ENCODE results near the gene MBD2.

Gene MBD2

GRCh38 chr18:54130631-54131030 lies 93.8 kb downstream of the MBD2 start:
- TF ChIP-seq TEAD4 (IDR thresholded peaks at IDR 0.05) (no peak), FOXM1 (IDR thresholded peaks at IDR 0.05; ENCODE audit: borderline replicate concordance, low read depth) (no peak), NFIC (IDR thresholded peaks at IDR 0.05) (no peak), REST (IDR thresholded peaks at IDR 0.05; ENCODE audit: low read depth) (no peak), ZBTB7A (IDR thresholded peaks at IDR 0.05; ENCODE audit: low read depth) (no peak), TCF12 (IDR thresholded peaks at IDR 0.05; ENCODE audit: low read depth) (no peak), USF1 (IDR thresholded peaks at IDR 0.05) (no peak), TAF1 (IDR thresholded peaks at IDR 0.05; ENCODE audit: low read depth) (no peak), MAX (IDR thresholded peaks at IDR 0.05) (no peak), EP300 (IDR thresholded peaks at IDR 0.05; ENCODE audit: borderline replicate concordance) (no peak), YY1 (IDR thresholded peaks at IDR 0.05; ENCODE audit: low read depth) (no peak), RAD21 (IDR thresholded peaks at IDR 0.05; ENCODE audit: low read depth) (no peak), CREB1 (IDR thresholded peaks at IDR 0.05; ENCODE audit: low read depth) (no peak), EGR1 (IDR thresholded peaks at IDR 0.05) (no peak), CEBPB (IDR thresholded peaks at IDR 0.05) (no peak)

GRCh38 chr18:54130177-54130576 lies 94.3 kb downstream of the MBD2 start:
- no peak for TF ChIP-seq RAD21 (IDR thresholded peaks at IDR 0.05; ENCODE audit: low read depth)
- no peak for TF ChIP-seq EGR1 (IDR thresholded peaks at IDR 0.05)
- no peak for TF ChIP-seq MAX (IDR thresholded peaks at IDR 0.05)
- no peak for TF ChIP-seq TAF1 (IDR thresholded peaks at IDR 0.05; ENCODE audit: low read depth)
- TF ChIP-seq TCF12 (IDR thresholded peaks at IDR 0.05; ENCODE audit: low read depth) = no peak
- TF ChIP-seq NFIC (IDR thresholded peaks at IDR 0.05) = no peak
- TF ChIP-seq FOXM1 (IDR thresholded peaks at IDR 0.05; ENCODE audit: borderline replicate concordance, low read depth) = no peak
- TF ChIP-seq CREB1 (IDR thresholded peaks at IDR 0.05; ENCODE audit: low read depth) = no peak
- TF ChIP-seq TEAD4 (IDR thresholded peaks at IDR 0.05) = no peak
- no peak for TF ChIP-seq YY1 (IDR thresholded peaks at IDR 0.05; ENCODE audit: low read depth)
- TF ChIP-seq EP300 (IDR thresholded peaks at IDR 0.05; ENCODE audit: borderline replicate concordance) = no peak
- TF ChIP-seq REST (IDR thresholded peaks at IDR 0.05; ENCODE audit: low read depth) = no peak
- TF ChIP-seq CEBPB (IDR thresholded peaks at IDR 0.05) = no peak
- no peak for TF ChIP-seq USF1 (IDR thresholded peaks at IDR 0.05)
- no peak for TF ChIP-seq ZBTB7A (IDR thresholded peaks at IDR 0.05; ENCODE audit: low read depth)

- no peak for TF ChIP-seq ZBTB7A (IDR thresholded peaks at IDR 0.05; ENCODE audit: low read depth)
- TF ChIP-seq TEAD4 (IDR thresholded peaks at IDR 0.05) = no peak
- no peak for TF ChIP-seq MAX (IDR thresholded peaks at IDR 0.05)
These were observed 94.9 kb downstream of the MBD2 start for GRCh38 chr18:54129448-54130067.

- TF ChIP-seq YY1 (IDR thresholded peaks at IDR 0.05; ENCODE audit: low read depth) = no peak
- no peak for TF ChIP-seq REST (IDR thresholded peaks at IDR 0.05; ENCODE audit: low read depth)
- no peak for TF ChIP-seq NFIC (IDR thresholded peaks at IDR 0.05)
- TF ChIP-seq RAD21 (IDR thresholded peaks at IDR 0.05; ENCODE audit: low read depth) = peak; percentile 65
- no peak for TF ChIP-seq FOXM1 (IDR thresholded peaks at IDR 0.05; ENCODE audit: borderline replicate concordance, low read depth)
- no peak for TF ChIP-seq CEBPB (IDR thresholded peaks at IDR 0.05)
- no peak for TF ChIP-seq EP300 (IDR thresholded peaks at IDR 0.05; ENCODE audit: borderline replicate concordance)
- no peak for TF ChIP-seq TCF12 (IDR thresholded peaks at IDR 0.05; ENCODE audit: low read depth)
- TF ChIP-seq MAX (IDR thresholded peaks at IDR 0.05) = no peak
These were observed 96.6 kb downstream of the MBD2 start for GRCh38 chr18:54127759-54128378.

All from Ishikawa (cell line).